Osteocyte (in vitro differentiated cells): ENCODE results near the gene ZNF599. TPM values are rescaled to one million over a fixed set of nuclear protein-coding genes. Genes with fewer than 3 reads are reported as not detected.

ENCODE experiments used
- DNase-seq: peaks from one replicate; pipeline ENCODE4 v3.0.0; 2021; ENCODE audit warnings: mixed read lengths; ENCODE audit not compliant: unreplicated experiment; ENCODE audit errors: extremely low spot score
- H3K27ac Mint-ChIP-seq: one replicate; pipeline ENCODE4 v1.8.0; 2021; ENCODE audit warnings: mild to moderate bottlenecking, mixed read lengths; ENCODE audit not compliant: unreplicated experiment
- H3K27me3 Mint-ChIP-seq: one replicate; pipeline ENCODE4 v1.8.0; 2021; ENCODE audit warnings: mixed read lengths; ENCODE audit not compliant: unreplicated experiment
- H3K36me3 Mint-ChIP-seq: one replicate; pipeline ENCODE4 v1.8.0; 2021; ENCODE audit warnings: mixed read lengths; ENCODE audit not compliant: unreplicated experiment
- H3K4me1 Mint-ChIP-seq: one replicate; pipeline ENCODE4 v1.8.0; 2021; ENCODE audit warnings: mixed read lengths; ENCODE audit not compliant: unreplicated experiment
- H3K4me3 Mint-ChIP-seq: one replicate; pipeline ENCODE4 v1.8.0; 2021; ENCODE audit warnings: mild to moderate bottlenecking, moderate library complexity, mixed read lengths; ENCODE audit not compliant: unreplicated experiment
- H3K9me3 Mint-ChIP-seq: one replicate; pipeline ENCODE4 v1.8.0; 2021; ENCODE audit warnings: mixed read lengths; ENCODE audit not compliant: unreplicated experiment
- total RNA-seq: library from RNA; stranded (reverse); gene quantifications from 2 replicates; pipeline ENCODE4 v1.2.1, GENCODE V29; 2021
- TF ChIP-seq, protein P1 (sequence below): fragments of 200-600 bp; sonication (generic); IDR thresholded peaks from 2 replicates; pipeline ENCODE4 v1.5.0; 2021; ENCODE audit warnings: antibody characterized with exemption, mild to moderate bottlenecking, moderate library complexity

Gene ZNF599
- total RNA-seq, 1 donor from 2014 or later, result 8.7 TPM

GRCh38 chr19:34774857-34775256 is 1.8 kb upstream of the ZNF599 start:
- Mint-ChIP-seq H3K27ac (no peak overlapping the region), H3K36me3 (peaks cover 19% of the 10 kb centered on the region), H3K4me1 (peaks cover 19% of the 10 kb centered on the region), H3K27me3 (peaks cover 17% of the 10 kb centered on the region), H3K9me3 (peaks cover 24% of the 10 kb centered on the region), H3K4me3 (no peak overlapping the region)
- TF ChIP-seq, protein P1, sequence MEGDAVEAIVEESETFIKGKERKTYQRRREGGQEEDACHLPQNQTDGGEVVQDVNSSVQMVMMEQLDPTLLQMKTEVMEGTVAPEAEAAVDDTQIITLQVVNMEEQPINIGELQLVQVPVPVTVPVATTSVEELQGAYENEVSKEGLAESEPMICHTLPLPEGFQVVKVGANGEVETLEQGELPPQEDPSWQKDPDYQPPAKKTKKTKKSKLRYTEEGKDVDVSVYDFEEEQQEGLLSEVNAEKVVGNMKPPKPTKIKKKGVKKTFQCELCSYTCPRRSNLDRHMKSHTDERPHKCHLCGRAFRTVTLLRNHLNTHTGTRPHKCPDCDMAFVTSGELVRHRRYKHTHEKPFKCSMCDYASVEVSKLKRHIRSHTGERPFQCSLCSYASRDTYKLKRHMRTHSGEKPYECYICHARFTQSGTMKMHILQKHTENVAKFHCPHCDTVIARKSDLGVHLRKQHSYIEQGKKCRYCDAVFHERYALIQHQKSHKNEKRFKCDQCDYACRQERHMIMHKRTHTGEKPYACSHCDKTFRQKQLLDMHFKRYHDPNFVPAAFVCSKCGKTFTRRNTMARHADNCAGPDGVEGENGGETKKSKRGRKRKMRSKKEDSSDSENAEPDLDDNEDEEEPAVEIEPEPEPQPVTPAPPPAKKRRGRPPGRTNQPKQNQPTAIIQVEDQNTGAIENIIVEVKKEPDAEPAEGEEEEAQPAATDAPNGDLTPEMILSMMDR, result no peak
- no peak for DNase-seq

- Mint-ChIP-seq H3K4me1 (peaks cover 19% of the 10 kb centered on the region), H3K9me3 (peaks cover 29% of the 10 kb centered on the region), H3K27me3 (peaks cover 17% of the 10 kb centered on the region), H3K36me3 (peaks cover 30% of the 10 kb centered on the region), H3K4me3 (peak overlapping the region; percentile 88), H3K27ac (no peak overlapping the region)
- no peak for DNase-seq
- TF ChIP-seq, protein P1, result no peak
Observed at GRCh38 chr19:34773555-34773864, 495 bp upstream of the ZNF599 start.

- H3K9me3 Mint-ChIP-seq, result peaks cover 38% of the 10 kb centered on the region
Observed at GRCh38 chr19:34767951-34768350, 5.1 kb downstream of the ZNF599 start.

DNA sequence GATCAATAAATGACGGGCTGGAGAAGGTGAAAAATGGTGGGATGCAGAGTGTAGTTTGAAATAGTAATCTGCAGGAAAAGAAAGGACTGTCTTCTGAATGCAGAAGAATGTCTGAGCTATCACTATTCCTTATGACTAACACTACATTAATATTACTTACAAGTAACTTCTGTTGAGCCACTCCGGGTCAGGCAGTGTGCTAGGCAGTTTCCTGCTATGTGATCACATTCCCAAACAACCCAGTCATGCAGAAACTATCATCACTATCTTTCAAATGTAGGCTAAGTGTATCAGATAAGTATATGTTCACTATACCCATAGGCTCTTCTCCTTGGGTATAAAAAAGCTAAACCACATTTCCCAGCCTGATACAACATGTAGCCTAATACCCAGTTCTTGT is 6.6 kb downstream of the ZNF599 start:
- Mint-ChIP-seq H3K27ac (no peak overlapping the region), H3K4me3 (no peak overlapping the region), H3K4me1 (peaks cover 3% of the 10 kb centered on the region), H3K36me3 (peaks cover 94% of the 10 kb centered on the region), H3K27me3 (no peaks in the 10 kb centered on the region), H3K9me3 (peaks cover 48% of the 10 kb centered on the region)
- DNase-seq, result no peak
- TF ChIP-seq, protein P1, result no peak

More at GRCh38 chr19:34767951-34768350, 5.1 kb downstream of the ZNF599 start:
- Mint-ChIP-seq H3K36me3 (peaks cover 85% of the 10 kb centered on the region), H3K4me3 (no peak overlapping the region), H3K27ac (no peak overlapping the region), H3K27me3 (no peaks in the 10 kb centered on the region), H3K4me1 (peaks cover 13% of the 10 kb centered on the region)
- TF ChIP-seq, protein P1, result no peak
- DNase-seq, result no peak

DNA sequence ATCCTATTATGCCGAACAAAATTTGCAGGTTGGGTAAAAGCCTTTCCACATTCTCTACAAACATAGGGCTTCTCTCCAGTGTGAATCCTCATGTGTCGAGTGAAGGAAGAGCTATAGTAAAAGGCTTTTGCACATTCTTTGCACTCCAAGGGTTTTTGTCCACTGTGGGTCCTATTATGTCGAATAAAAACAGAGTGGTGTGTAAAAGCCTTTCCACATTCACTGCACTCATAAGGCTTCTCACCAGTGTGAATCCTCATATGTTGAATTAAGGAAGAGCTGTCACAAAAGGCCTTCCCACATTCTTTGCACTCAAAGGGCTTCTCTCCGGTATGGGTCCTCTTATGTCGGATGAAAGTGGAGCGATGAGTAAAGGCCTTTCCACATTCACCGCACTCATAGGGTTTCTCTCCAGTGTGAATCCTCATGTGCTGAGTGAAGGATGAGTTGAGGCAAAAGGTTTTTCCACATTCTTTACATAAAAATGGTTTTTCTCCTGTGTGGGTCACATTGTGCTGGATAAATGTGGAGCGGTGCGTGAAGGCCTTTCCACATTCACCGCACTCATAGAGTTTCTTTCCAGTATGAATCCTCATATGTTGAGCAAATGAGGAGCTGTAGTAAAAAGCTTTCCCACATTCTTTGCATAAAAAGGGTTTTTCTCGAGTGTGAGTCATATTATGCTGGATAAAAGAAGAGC is 13.6 kb downstream of the ZNF599 start:
- H3K36me3 Mint-ChIP-seq, result peaks cover 70% of the 10 kb centered on the region
- TF ChIP-seq, protein P1, result no peak
- H3K4me3 Mint-ChIP-seq, result no peak overlapping the region
- no peak overlapping the region for H3K27ac Mint-ChIP-seq
- no peaks in the 10 kb centered on the region for H3K27me3 Mint-ChIP-seq
- peaks cover 63% of the 10 kb centered on the region for H3K9me3 Mint-ChIP-seq
- no peak for DNase-seq
- no peaks in the 10 kb centered on the region for H3K4me1 Mint-ChIP-seq
